Chondrocyte (in vitro differentiated cells): ENCODE results near the gene GMEB2. TPM values are rescaled to one million over a fixed set of nuclear protein-coding genes. Genes with fewer than 3 reads are reported as not detected.
A peak's percentile ranks its signal among the peaks of the same experiment; 100 is the strongest.

ENCODE experiments used
- DNase-seq: peaks from one replicate; pipeline ENCODE4 v3.0.0; 2021; ENCODE audit warnings: mixed read lengths, low spot score
- H3K27ac Mint-ChIP-seq: one replicate; pipeline ENCODE4 v1.8.0; 2021; ENCODE audit warnings: mild to moderate bottlenecking, moderate library complexity, mixed read lengths; ENCODE audit not compliant: unreplicated experiment
- H3K27me3 Mint-ChIP-seq: 2 replicates; pipeline ENCODE4 v1.8.0; 2021; ENCODE audit warnings: low read depth, mixed read lengths
- H3K36me3 Mint-ChIP-seq: 2 replicates; pipeline ENCODE4 v1.8.0; 2021; ENCODE audit warnings: low read depth, mixed read lengths
- H3K4me1 Mint-ChIP-seq: 2 replicates; pipeline ENCODE4 v1.8.0; 2021; ENCODE audit warnings: low read depth, mild to moderate bottlenecking, mixed read lengths
- H3K4me3 Mint-ChIP-seq: one replicate; pipeline ENCODE4 v1.8.0; 2021; ENCODE audit warnings: mild to moderate bottlenecking, moderate library complexity, mixed read lengths; ENCODE audit not compliant: unreplicated experiment
- H3K9me3 Mint-ChIP-seq: 2 replicates; pipeline ENCODE4 v1.8.0; 2021; ENCODE audit warnings: low read depth, mixed read lengths
- CTCF ChIP-seq: fragments of 200-600 bp; sonication (generic); IDR thresholded peaks from 2 replicates; pipeline ENCODE4 v1.5.0; 2021; ENCODE audit warnings: antibody characterized with exemption, mild to moderate bottlenecking, moderate library complexity
- total RNA-seq: library from RNA; stranded (reverse); gene quantifications from 3 replicates; pipeline ENCODE4 v1.2.1, GENCODE V29; 2021

The GMEB2 gene
- total RNA-seq, 1 donor from 2014 or later = 8.5 TPM

DNA sequence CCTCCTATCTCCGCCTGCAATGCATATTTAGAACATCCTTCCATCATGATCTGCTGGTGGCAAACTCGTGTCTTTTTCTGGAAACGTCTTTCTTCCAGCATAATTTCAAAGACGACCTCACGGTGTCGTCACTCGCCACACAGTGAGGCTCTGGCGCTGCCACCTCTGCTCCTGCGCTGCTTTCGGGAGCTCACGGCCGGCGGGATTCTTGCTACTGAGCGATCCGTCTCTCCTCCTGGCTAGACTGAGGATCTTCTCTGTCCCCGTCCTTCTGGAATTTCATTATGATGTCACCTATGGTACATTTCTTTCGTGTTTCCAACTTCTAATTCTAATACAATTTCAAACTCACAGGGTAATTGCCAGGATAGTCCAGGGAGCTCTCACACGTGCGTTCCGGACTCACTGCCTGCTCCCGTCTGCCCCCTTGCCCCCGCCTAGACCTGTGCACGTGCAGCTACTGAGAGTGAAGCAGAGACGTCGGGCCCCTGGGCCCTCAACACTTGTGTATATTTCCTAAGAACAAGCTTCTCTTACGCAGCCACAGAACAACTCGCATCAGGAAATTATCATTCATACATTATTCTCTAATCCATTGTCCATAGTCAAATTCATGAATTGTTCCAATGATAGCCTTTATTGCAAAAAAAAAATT is 27.4 kb downstream of the GMEB2 start:
- H3K4me3 Mint-ChIP-seq = no peak overlapping the region
- H3K27me3 Mint-ChIP-seq = no peaks in the 10 kb centered on the region
- no peak overlapping the region for H3K27ac Mint-ChIP-seq
- TF ChIP-seq CTCF = no peak
- no peaks in the 10 kb centered on the region for H3K4me1 Mint-ChIP-seq
- DNase-seq = peak; percentile 68
- no peaks in the 10 kb centered on the region for H3K9me3 Mint-ChIP-seq
- H3K36me3 Mint-ChIP-seq = peaks cover 13% of the 10 kb centered on the region

DNA sequence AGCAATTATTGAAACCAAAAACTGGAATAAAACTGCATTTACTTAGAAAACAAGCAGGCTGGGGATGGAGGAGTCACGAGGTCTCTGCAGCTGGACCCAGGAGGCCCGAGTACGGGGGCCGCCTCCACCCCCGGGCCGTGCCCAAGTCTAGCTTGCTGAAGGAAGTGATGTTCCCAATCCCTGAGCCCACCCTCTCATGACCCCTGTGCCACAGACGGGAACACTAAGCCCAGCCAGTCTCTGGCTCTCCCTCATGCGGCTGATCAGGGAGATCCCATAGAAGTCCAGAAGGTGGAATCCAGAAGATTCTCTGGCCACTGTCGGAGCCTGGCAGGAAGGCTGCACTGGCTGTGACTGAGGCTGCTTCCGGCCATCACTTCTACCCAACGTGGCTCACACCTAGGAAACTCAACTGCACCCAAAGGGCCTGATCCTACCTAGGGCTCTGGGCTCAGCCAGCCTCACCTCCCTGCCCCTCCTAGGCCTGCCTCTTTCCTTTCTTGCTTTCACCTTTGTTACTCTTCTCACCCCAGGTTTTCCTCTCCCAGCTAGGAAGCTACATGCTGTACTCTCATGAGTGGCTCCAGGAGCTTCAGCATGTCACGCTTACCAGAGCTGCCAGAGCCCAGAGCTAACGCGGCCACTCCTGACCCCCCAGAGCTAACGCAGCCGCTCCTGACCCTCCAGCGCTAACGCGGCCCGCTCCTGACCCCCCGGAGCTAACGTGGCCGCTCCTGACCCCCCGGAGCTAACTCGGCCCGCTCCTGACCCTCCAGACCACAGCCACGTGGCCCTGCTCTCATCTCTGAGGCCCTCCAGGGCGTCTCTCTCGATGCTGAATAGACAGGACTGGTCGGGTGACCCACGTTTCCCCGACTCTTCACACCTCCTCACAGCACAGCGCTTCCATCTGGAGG is 28.2 kb downstream of the GMEB2 start:
- Mint-ChIP-seq H3K27me3 (no peaks in the 10 kb centered on the region), H3K4me3 (no peak overlapping the region), H3K9me3 (no peaks in the 10 kb centered on the region), H3K4me1 (no peaks in the 10 kb centered on the region), H3K36me3 (peaks cover 13% of the 10 kb centered on the region), H3K27ac (no peak overlapping the region)
- TF ChIP-seq CTCF = no peak
- DNase-seq = peak; percentile 87

- H3K27me3 Mint-ChIP-seq = no peaks in the 10 kb centered on the region
- no peak overlapping the region for H3K4me3 Mint-ChIP-seq
- peak; percentile 79 for DNase-seq
- H3K27ac Mint-ChIP-seq = no peak overlapping the region
- no peaks in the 10 kb centered on the region for H3K4me1 Mint-ChIP-seq
- H3K9me3 Mint-ChIP-seq = no peaks in the 10 kb centered on the region
- no peak for TF ChIP-seq CTCF
- H3K36me3 Mint-ChIP-seq = peaks cover 17% of the 10 kb centered on the region
Observed at GRCh38 chr20:63597651-63598478, 29.0 kb downstream of the GMEB2 start.

DNA sequence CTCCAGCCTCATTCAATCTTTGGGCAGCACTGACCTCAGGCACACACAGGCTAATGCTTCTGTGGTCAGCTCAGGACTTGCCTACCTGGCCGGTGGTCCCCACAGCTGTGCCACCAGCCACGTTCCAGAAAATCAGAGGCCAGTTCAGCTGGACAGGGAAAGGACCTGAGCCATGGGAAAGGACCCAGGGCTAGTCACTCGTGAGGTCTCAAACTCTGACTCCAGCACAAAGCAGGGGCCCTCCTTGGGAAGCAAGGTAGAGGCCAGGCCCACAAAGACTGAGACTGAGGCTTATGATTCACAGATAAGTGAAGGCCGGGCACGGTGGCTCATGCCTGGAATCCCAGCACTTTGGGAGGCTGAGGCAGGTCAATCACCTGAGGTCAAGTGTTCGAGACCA is 30.5 kb downstream of the GMEB2 start:
- Mint-ChIP-seq H3K9me3 (no peaks in the 10 kb centered on the region), H3K4me1 (no peaks in the 10 kb centered on the region), H3K27me3 (no peaks in the 10 kb centered on the region), H3K36me3 (peaks cover 16% of the 10 kb centered on the region), H3K27ac (no peak overlapping the region), H3K4me3 (no peak overlapping the region)
- DNase-seq = no peak
- no peak for TF ChIP-seq CTCF
